Osteoblast (primary cell): Measurements from ENCODE around the gene POLR3C. TPM values are rescaled to one million over a fixed set of nuclear protein-coding genes. Genes with fewer than 3 reads are reported as not detected.
"Not testable (repeated sequence)": the region's sequence is repeated elsewhere in the genome, so short reads cannot be mapped to it uniquely, and the experiment has no call there.

ENCODE experiments used
- DNase-seq: peaks from one replicate; pipeline ENCODE4 v3.0.0; 2011; ENCODE audit warnings: low spot score, mixed read lengths; ENCODE audit not compliant: insufficient read length; ENCODE audit errors: missing footprints
- H2AFZ ChIP-seq: 2 replicates; pipeline ENCODE4 v1.6.0; 2011; ENCODE audit warnings: mild to moderate bottlenecking, low read length
- H3K27ac ChIP-seq: 2 replicates; pipeline ENCODE4 v1.5.1; 2011; ENCODE audit warnings: mild to moderate bottlenecking, low read depth, low read length, moderate library complexity
- H3K27me3 ChIP-seq: 2 replicates; pipeline ENCODE4 v1.6.0; 2012; ENCODE audit warnings: mild to moderate bottlenecking, control low read depth, inconsistent platforms, low read length, moderate library complexity; ENCODE audit not compliant: insufficient read depth
- H3K36me3 ChIP-seq: 2 replicates; pipeline ENCODE4 v1.5.1; 2011; ENCODE audit warnings: mild to moderate bottlenecking, low read length, control low read depth, moderate library complexity; ENCODE audit not compliant: insufficient read depth
- H3K4me1 ChIP-seq: 2 replicates; pipeline ENCODE4 v1.5.1; 2011; ENCODE audit warnings: mild to moderate bottlenecking, low read length, control low read depth, moderate library complexity; ENCODE audit not compliant: insufficient read depth
- H3K4me2 ChIP-seq: 2 replicates; pipeline ENCODE4 v1.6.0; 2011; ENCODE audit warnings: mild to moderate bottlenecking, low read length; ENCODE audit not compliant: insufficient read depth
- H3K4me3 ChIP-seq: fragments of 200-600 bp; sonication (generic); 3 replicates; pipeline ENCODE4 v1.5.1; 2012; ENCODE audit warnings: mild to moderate bottlenecking, low read length, inconsistent platforms; ENCODE audit not compliant: insufficient read depth
- H3K79me2 ChIP-seq: 2 replicates; pipeline ENCODE4 v1.6.0; 2012; ENCODE audit warnings: mild to moderate bottlenecking, low read length, control low read depth, inconsistent platforms; ENCODE audit not compliant: insufficient read depth
- H3K9me3 ChIP-seq: 2 replicates; pipeline ENCODE4 v1.5.1; 2011; ENCODE audit warnings: low read depth, low read length, control low read depth
- H4K20me1 ChIP-seq: 2 replicates; pipeline ENCODE4 v1.6.0; 2012; ENCODE audit warnings: mild to moderate bottlenecking, low read length, control low read depth; ENCODE audit not compliant: insufficient read depth
- total RNA-seq: library from RNA; depleted of rRNA; stranded (reverse); fragments of >200 nt; gene quantifications from 2 replicates; pipeline ENCODE4 v1.2.3, GENCODE V29; 2012
- TF ChIP-seq, protein P1 (sequence below): IDR thresholded peaks from 2 replicates; pipeline ENCODE4 v1.5.1; 2011; ENCODE audit warnings: mild to moderate bottlenecking, low read depth, low read length, moderate library complexity; ENCODE audit errors: extremely low read depth

The POLR3C gene
- total RNA-seq, 1 donor, result 54.3 TPM

DNA sequence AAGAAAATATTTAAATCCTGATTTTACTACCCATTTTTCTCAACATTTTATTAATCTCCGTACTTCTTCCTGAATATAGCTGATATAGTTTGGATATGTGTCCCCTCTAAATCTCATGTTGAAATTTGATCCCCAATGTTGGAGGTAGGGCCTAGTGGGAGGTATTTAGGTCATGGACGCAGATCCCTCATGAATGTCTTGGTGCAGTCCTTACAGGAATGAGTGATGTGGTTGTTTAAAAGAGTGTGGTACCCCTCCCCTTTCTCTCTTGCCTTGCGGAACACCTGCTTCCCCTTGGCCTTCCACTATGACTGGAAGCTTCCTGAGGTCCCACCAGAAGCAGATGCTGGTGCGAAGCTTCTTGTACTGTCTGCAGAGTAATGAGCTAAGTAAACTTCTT is 17.6 kb upstream of the POLR3C start:
- no peaks in the 10 kb centered on the region for H3K36me3 ChIP-seq
- H4K20me1 ChIP-seq, result peaks cover 45% of the 10 kb centered on the region
- TF ChIP-seq, protein P1, sequence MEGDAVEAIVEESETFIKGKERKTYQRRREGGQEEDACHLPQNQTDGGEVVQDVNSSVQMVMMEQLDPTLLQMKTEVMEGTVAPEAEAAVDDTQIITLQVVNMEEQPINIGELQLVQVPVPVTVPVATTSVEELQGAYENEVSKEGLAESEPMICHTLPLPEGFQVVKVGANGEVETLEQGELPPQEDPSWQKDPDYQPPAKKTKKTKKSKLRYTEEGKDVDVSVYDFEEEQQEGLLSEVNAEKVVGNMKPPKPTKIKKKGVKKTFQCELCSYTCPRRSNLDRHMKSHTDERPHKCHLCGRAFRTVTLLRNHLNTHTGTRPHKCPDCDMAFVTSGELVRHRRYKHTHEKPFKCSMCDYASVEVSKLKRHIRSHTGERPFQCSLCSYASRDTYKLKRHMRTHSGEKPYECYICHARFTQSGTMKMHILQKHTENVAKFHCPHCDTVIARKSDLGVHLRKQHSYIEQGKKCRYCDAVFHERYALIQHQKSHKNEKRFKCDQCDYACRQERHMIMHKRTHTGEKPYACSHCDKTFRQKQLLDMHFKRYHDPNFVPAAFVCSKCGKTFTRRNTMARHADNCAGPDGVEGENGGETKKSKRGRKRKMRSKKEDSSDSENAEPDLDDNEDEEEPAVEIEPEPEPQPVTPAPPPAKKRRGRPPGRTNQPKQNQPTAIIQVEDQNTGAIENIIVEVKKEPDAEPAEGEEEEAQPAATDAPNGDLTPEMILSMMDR, result no peak
- peaks cover 9% of the 10 kb centered on the region for H3K4me1 ChIP-seq
- no peak overlapping the region for H3K4me3 ChIP-seq
- H3K27ac ChIP-seq, result no peak overlapping the region
- peaks cover 77% of the 10 kb centered on the region for H3K79me2 ChIP-seq
- no peaks in the 10 kb centered on the region for H3K9me3 ChIP-seq
- no peak overlapping the region for H3K4me2 ChIP-seq
- no peaks in the 10 kb centered on the region for H3K27me3 ChIP-seq
- H2AFZ ChIP-seq, result no peak overlapping the region
- DNase-seq, result no peak

DNA sequence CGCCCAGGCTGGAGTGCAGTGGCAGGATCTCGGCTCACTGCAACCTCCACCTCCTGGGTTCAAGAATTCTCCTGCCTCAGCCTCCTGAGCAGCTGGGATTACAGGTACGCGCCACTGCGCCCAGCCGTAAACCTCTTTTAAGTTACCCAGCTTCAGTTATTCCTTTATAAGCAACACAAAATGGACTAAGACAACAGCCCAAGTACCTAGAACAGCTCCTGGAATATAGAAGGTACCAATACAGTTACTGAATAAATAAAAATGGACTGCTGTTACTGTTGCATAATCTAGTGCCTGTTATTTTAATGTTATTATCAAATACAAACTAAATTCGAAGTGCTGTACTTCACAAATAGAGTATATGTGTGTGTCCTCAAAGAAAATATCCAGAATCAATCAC is 17.2 kb upstream of the POLR3C start:
- H3K36me3 ChIP-seq, result no peaks in the 10 kb centered on the region
- TF ChIP-seq, protein P1, result no peak
- no peak overlapping the region for H3K4me3 ChIP-seq
- H4K20me1 ChIP-seq, result peaks cover 45% of the 10 kb centered on the region
- no peak overlapping the region for H2AFZ ChIP-seq
- H3K4me1 ChIP-seq, result peaks cover 9% of the 10 kb centered on the region
- no peak overlapping the region for H3K4me2 ChIP-seq
- no peak overlapping the region for H3K27ac ChIP-seq
- DNase-seq, result no peak
- no peaks in the 10 kb centered on the region for H3K9me3 ChIP-seq
- no peaks in the 10 kb centered on the region for H3K27me3 ChIP-seq
- peaks cover 73% of the 10 kb centered on the region for H3K79me2 ChIP-seq

DNA sequence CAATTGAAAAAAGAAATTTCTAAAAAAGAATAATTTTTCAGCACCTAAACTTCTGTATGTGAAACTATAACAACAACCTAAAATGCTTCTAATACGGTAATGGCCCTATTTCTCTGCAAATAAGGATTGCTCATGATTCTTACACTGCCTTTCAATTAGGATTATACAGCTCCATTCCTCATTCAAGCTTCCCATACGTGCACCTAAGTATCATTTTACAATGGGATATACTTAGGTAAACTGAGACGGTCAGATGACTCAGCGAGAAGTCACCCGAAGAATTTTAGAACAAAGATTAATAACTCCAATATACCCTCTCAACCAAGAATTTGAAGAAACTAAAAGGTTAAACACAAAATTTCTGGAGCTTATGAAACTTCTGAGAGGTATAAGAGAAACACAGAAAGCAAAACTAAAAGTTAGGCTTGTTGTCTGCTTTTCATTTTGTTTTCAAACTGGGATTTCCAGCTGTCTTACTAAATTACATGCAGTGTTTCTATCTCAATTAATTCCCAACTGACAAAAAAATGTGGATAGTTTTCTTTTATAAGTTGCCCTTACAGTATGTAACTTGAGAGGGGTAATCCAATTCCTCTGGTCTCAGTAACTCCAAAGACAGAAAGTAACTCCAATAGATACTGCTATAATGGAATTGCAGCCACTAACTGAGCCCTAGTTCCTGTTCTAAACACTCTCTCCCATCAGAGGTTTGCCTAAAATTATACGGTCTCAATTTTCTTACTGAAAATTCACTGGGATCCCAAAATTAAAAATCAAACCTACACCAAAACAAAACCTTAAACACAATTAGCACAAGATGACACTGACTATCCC is 10.8 kb upstream of the POLR3C start:
- not testable (repeated sequence) for H3K9me3 ChIP-seq, H2AFZ ChIP-seq, H3K4me1 ChIP-seq, DNase-seq, H3K36me3 ChIP-seq, H4K20me1 ChIP-seq, H3K4me3 ChIP-seq, H3K27me3 ChIP-seq, H3K27ac ChIP-seq
- Histone ChIP-seq H3K79me2 (peaks cover 20% of the 10 kb centered on the region), H3K4me2 (peak overlapping the region; percentile 13)

DNA sequence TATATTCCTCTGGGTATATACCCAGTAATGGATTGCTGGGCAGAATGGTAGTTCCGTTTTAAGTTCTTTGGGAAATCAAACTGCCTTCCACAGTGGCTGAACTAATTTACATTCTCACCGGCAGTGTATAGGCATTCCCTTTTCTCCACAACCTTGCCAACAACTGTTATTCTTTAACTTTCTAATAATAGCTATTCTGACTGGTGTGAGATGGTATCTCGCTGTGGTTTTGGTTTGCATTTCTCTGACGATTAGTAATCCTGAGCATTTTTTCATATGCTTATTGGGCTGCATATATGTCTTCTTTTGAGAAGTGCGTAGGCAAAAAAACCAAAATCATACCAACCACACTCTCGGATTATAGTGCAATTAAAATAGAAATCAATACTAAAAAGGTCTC is 5.9 kb upstream of the POLR3C start:
- H3K36me3 ChIP-seq, H3K27me3 ChIP-seq, H2AFZ ChIP-seq, H3K4me1 ChIP-seq, H3K4me3 ChIP-seq, H3K9me3 ChIP-seq, DNase-seq, H4K20me1 ChIP-seq: not testable (repeated sequence)
- peak overlapping the region; percentile 34 for H3K4me2 ChIP-seq
- peak overlapping the region; percentile 34 for H3K27ac ChIP-seq
- peaks cover 18% of the 10 kb centered on the region for H3K79me2 ChIP-seq

DNA sequence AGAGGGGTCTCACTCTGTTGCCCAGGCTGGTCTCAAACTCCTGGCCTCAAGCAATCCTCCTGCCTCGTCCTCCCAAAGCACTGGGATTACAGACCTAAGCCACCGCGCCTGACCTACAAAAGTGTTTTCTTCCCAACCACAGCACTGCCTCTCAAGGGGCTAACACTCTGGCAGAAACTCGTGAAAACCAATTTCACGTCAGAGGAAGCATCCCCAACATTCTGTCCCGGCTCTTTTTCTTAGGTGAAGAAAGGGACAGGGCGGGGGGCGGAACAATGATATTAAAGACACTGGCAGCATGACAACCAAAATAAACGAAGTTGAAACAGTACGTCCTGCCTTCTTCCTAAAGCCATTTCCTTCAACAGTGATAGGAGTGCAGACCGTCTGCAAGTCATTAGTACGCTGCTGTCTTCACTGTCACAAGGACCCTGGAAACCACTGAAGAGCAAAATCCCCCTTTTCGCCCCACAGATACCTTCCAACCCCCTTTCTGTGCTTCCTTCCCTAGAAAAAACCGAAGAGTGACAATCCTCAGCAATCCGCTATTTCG is 1.1 kb upstream of the POLR3C start:
- Histone ChIP-seq H3K36me3 (peaks cover 22% of the 10 kb centered on the region), H3K79me2 (peaks cover 41% of the 10 kb centered on the region), H3K4me3 (peak overlapping the region; percentile 42), H3K4me2 (peak overlapping the region; percentile 48)
- H3K9me3 ChIP-seq, H4K20me1 ChIP-seq, H2AFZ ChIP-seq, H3K27ac ChIP-seq, H3K4me1 ChIP-seq, H3K27me3 ChIP-seq, DNase-seq: not testable (repeated sequence)
